Esophagus squamous epithelium (tissue), 4 donors: ENCODE results near the gene TFF3.

Source experiments
- POLR2A ChIP-seq, 4 donors: fragments of 450-650 bp; IDR thresholded peaks; one replicate each; pipeline ENCODE4 v1.6.1; 2017; ENCODE audit warnings: antibody characterized with exemption in 4 of 4, mild to moderate bottlenecking in 4 of 4, moderate library complexity in 3 of 4
- TF ChIP-seq, protein P1 (sequence below), 6 experiments: fragments of 450-650 bp in 4 of 6; fragments of 200-600 bp in 2 of 6; sonication (generic) in 2 of 6; IDR thresholded peaks; one replicate each; pipeline ENCODE4 v1.5.1; 2016 to 2019; ENCODE audit warnings: antibody characterized with exemption in 6 of 6, mild to moderate bottlenecking in 4 of 6, moderate library complexity in 4 of 6

DNA sequence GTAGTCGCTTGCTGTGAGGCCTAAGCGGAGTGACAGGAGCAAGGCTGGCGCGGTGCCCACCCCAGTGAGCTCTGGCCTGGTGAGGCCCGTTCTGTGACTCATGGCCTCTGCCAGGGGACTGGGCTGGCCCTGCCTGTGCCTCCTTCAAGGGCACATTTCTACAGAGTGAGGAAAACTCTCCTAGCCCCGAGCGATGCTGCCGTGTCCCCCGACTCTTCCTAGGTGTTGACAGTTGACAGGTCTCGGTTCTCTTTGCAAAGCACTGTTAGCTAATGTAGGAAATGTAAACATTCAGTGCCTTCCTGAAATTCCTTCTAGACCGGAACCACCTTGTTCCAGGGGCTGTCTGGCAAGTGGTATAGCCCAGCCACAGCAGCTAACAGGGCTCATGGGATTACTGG, 52.4 kb downstream of the TFF3 start:
- TF ChIP-seq, protein P1, sequence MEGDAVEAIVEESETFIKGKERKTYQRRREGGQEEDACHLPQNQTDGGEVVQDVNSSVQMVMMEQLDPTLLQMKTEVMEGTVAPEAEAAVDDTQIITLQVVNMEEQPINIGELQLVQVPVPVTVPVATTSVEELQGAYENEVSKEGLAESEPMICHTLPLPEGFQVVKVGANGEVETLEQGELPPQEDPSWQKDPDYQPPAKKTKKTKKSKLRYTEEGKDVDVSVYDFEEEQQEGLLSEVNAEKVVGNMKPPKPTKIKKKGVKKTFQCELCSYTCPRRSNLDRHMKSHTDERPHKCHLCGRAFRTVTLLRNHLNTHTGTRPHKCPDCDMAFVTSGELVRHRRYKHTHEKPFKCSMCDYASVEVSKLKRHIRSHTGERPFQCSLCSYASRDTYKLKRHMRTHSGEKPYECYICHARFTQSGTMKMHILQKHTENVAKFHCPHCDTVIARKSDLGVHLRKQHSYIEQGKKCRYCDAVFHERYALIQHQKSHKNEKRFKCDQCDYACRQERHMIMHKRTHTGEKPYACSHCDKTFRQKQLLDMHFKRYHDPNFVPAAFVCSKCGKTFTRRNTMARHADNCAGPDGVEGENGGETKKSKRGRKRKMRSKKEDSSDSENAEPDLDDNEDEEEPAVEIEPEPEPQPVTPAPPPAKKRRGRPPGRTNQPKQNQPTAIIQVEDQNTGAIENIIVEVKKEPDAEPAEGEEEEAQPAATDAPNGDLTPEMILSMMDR (IDR thresholded peaks at IDR 0.05): no peak
- TF ChIP-seq POLR2A (IDR thresholded peaks at IDR 0.05): no peak
